ENCODE measurements around the gene ARFRP1.

- TF ChIP-seq POLR2A (IDR thresholded peaks at IDR 0.05) = no peak
- TF ChIP-seq CTCF (IDR thresholded peaks at IDR 0.05) = no peak
- no peak for TF ChIP-seq EP300 (IDR thresholded peaks at IDR 0.05; ENCODE audit: low read depth)
Observed at GRCh38 chr20:63680857-63681608, 26.7 kb downstream of the ARFRP1 start.

All from transverse colon (tissue), 3 donors.